ENCODE measurements around the gene FAM78B.

Gene FAM78B

GRCh38 chr1:166062421-166063070 lies 104.3 kb downstream of the FAM78B start:
- no peak for DNase-seq

GRCh38 chr1:166057650-166058049 lies 109.2 kb downstream of the FAM78B start:
- no peak for DNase-seq

- no peak for DNase-seq
These were observed 113.4 kb downstream of the FAM78B start for GRCh38 chr1:166053395-166053794.

- DNase-seq: no peak
These were observed 126.4 kb downstream of the FAM78B start for GRCh38 chr1:166040202-166040997.

- DNase-seq: no peak
These were observed 127.2 kb downstream of the FAM78B start for GRCh38 chr1:166039436-166040201.

GRCh38 chr1:166036092-166036491 lies 130.7 kb downstream of the FAM78B start:
- DNase-seq: no peak

- no peak for DNase-seq
These were observed 134.0 kb downstream of the FAM78B start for GRCh38 chr1:166032572-166033371.

- DNase-seq: no peak
These were observed 134.7 kb downstream of the FAM78B start for GRCh38 chr1:166031932-166032571.

- DNase-seq: no peak
These were observed 137.4 kb downstream of the FAM78B start for GRCh38 chr1:166029196-166029945.

GRCh38 chr1:166026555-166026954 lies 140.2 kb downstream of the FAM78B start:
- no peak for DNase-seq

GRCh38 chr1:166026143-166026542 lies 140.7 kb downstream of the FAM78B start:
- no peak for DNase-seq

- no peak for DNase-seq
These were observed 146.6 kb downstream of the FAM78B start for GRCh38 chr1:166020210-166020609.

Measured in kidney glomerular epithelial cell (primary cell).